Ascending aorta (tissue), 2 donors: ENCODE measurements around the gene ZNF467. TPM values are rescaled to one million over a fixed set of nuclear protein-coding genes. Genes with fewer than 3 reads are reported as not detected.

ENCODE experiments used
- DNase-seq, 2 donors: peaks; one replicate each; pipeline ENCODE4 v3.0.0-alpha.2; 2019; ENCODE audit warnings: low spot score in 2 of 2
- H3K27ac ChIP-seq, 2 donors: fragments of 200-600 bp; sonication (generic); one replicate each; pipeline ENCODE4 v1.5.1; 2016 to 2017; ENCODE audit warnings: mild to moderate bottlenecking in 1 of 2
- H3K27me3 ChIP-seq: fragments of 200-600 bp; sonication (generic); one replicate; pipeline ENCODE4 v1.5.1; 2017
- H3K36me3 ChIP-seq, 2 donors: fragments of 200-600 bp; sonication (generic); one replicate each; pipeline ENCODE4 v1.5.1; 2016
- H3K4me1 ChIP-seq, 2 donors: fragments of 200-600 bp; sonication (generic); one replicate each; pipeline ENCODE4 v1.5.1; 2016 to 2017; ENCODE audit warnings: mild to moderate bottlenecking in 1 of 2
- H3K4me3 ChIP-seq, 2 donors: fragments of 200-600 bp; sonication (generic); one replicate each; pipeline ENCODE4 v1.5.1; 2016 to 2017; ENCODE audit warnings: mild to moderate bottlenecking in 1 of 2
- H3K9me3 ChIP-seq, 2 donors: fragments of 200-600 bp; sonication (generic); one replicate each; pipeline ENCODE4 v1.5.1; 2016
- intact Hi-C: fragments of 100-400 bp; cut with DNase I; formaldehyde crosslinking; loops from one replicate; pipeline ENCODE4 v1.15.1; 2023
- total RNA-seq: library from RNA; depleted of rRNA; stranded (reverse); fragments of >200 nt; gene quantifications from one replicate; pipeline ENCODE4 v1.1.0, GENCODE V29; 2016
- TF ChIP-seq, protein P1 (sequence below), 3 experiments: fragments of 200-600 bp in 2 of 3; fragments of 450-650 bp in 1 of 3; sonication (generic) in 2 of 3; IDR thresholded peaks; one replicate each; pipeline ENCODE4 v1.5.1; 2016 to 2019; ENCODE audit warnings: antibody characterized with exemption in 3 of 3, mild to moderate bottlenecking in 1 of 3, moderate library complexity in 1 of 3

ZNF467 gene
- total RNA-seq, 1 donor from 2014 or later: 42.3 TPM

DNA sequence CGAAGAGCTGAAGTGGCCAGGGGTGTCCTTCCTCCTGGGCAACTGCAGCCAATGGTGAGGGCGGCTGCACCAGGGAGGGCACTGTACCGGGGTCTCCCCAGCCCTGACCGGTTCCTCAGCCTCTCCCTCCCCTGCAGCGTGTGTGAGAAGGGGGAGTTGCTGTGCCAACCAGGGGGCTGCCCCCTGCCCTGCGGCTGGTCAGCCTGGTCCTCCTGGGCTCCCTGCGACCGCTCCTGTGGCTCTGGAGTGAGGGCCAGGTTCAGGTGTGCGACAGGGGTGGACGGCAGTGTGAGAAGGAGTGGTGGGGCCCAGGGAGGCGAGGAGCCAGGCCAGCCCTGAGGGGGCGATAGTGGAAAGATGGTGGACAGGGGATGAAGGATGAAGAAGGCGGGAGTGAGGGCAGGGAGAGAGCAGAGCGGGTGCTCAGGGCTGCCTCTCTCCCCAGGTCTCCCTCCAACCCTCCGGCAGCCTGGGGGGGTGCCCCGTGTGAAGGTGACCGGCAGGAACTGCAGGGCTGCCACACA lies 30.2 kb upstream of the ZNF467 start:
- no peaks in the 10 kb centered on the region for H3K9me3 ChIP-seq
- H3K4me1 ChIP-seq: no peaks in the 10 kb centered on the region
- H3K27me3 ChIP-seq: no peaks in the 10 kb centered on the region
- no peaks in the 10 kb centered on the region for H3K36me3 ChIP-seq
- intact Hi-C loops: no loop called here
- TF ChIP-seq, protein P1, sequence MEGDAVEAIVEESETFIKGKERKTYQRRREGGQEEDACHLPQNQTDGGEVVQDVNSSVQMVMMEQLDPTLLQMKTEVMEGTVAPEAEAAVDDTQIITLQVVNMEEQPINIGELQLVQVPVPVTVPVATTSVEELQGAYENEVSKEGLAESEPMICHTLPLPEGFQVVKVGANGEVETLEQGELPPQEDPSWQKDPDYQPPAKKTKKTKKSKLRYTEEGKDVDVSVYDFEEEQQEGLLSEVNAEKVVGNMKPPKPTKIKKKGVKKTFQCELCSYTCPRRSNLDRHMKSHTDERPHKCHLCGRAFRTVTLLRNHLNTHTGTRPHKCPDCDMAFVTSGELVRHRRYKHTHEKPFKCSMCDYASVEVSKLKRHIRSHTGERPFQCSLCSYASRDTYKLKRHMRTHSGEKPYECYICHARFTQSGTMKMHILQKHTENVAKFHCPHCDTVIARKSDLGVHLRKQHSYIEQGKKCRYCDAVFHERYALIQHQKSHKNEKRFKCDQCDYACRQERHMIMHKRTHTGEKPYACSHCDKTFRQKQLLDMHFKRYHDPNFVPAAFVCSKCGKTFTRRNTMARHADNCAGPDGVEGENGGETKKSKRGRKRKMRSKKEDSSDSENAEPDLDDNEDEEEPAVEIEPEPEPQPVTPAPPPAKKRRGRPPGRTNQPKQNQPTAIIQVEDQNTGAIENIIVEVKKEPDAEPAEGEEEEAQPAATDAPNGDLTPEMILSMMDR (IDR thresholded peaks at IDR 0.05): no peak
- DNase-seq: no peak
- no peak overlapping the region for H3K27ac ChIP-seq
- no peak overlapping the region for H3K4me3 ChIP-seq

DNA sequence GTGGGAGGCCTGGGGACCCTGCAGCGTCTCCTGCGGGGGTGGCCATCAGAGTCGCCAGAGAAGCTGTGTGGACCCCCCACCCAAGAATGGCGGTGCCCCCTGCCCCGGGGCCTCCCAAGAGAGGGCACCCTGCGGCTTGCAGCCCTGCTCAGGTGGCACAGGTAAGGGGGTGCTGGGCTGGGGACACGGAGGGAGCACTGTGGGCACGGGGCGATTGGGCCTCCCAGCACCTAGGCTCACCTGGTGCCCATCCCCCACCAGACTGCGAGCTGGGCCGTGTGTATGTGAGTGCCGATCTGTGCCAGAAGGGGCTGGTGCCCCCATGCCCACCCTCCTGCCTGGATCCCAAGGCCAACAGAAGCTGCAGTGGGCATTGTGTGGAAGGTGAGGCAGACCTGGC lies 29.6 kb upstream of the ZNF467 start:
- no peaks in the 10 kb centered on the region for H3K9me3 ChIP-seq
- no peak overlapping the region for H3K27ac ChIP-seq
- H3K4me1 ChIP-seq: no peaks in the 10 kb centered on the region
- H3K36me3 ChIP-seq: no peaks in the 10 kb centered on the region
- TF ChIP-seq, protein P1 (IDR thresholded peaks at IDR 0.05): no peak
- intact Hi-C loops: no loop called here
- DNase-seq: no peak
- no peak overlapping the region for H3K4me3 ChIP-seq
- H3K27me3 ChIP-seq: no peaks in the 10 kb centered on the region

DNA sequence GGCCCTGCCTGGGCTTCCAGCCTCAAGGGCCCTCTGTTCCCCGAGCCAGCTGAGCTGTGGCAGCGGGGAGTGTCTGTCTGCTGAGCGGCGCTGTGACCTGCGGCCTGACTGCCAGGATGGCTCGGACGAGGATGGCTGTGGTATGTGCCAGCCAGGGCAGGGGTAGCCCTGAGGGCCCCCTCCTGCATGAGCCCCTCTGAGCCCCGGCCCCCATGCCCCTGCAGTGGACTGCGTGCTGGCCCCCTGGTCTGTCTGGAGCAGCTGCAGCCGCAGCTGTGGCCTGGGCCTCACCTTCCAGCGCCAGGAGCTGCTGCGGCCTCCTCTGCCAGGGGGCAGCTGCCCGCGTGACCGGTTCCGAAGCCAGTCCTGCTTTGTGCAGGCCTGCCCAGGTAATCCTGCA lies 28.4 kb upstream of the ZNF467 start:
- Histone ChIP-seq H3K4me1 (no peaks in the 10 kb centered on the region), H3K4me3 (no peak overlapping the region), H3K36me3 (no peaks in the 10 kb centered on the region), H3K27me3 (no peaks in the 10 kb centered on the region), H3K9me3 (no peaks in the 10 kb centered on the region), H3K27ac (no peak overlapping the region)
- TF ChIP-seq, protein P1 (IDR thresholded peaks at IDR 0.05): no peak
- DNase-seq: no peak
- intact Hi-C loops: no loop called here

DNA sequence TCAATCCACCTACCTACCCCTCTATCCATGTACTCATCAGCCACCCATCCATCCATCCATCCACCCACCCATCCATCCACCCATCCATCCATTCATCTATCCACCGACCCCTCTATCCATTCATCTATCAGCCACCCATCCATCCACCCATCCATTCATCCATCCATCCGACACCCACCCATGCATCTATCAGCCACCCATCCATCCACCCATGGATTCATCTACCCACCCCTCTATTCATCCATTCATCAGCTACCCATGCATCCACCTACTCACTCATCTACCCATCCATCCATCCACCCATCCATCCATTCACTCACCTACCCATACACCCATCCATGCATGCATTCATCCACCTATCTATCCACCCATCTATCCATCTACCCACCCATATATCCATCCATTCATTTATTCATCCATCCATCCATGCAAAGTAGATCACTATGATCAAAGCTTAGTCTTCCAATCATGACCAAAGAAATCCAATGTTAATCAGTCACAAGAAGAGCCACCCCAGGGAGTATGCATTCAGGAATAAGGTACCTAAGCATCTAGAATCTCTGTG lies 27.7 kb upstream of the ZNF467 start:
- no peak for DNase-seq

DNA sequence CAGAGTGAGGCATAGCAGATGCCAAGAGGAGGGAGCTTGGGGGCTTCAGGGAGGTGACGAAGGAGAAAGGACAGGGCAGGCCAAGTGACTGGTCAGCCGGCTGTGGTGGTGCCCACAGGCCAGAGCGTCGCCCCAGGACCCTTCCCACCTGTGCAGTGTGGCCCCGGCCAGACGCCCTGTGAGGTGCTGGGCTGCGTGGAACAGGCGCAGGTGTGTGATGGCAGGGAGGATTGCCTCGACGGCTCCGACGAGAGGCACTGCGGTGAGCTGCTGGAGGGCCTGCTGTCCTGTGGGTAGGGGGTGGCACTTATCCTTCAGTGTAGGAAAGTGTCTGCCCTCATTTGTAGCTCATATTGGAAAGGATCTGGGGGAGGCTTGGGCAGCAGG lies 26.8 kb upstream of the ZNF467 start:
- Histone ChIP-seq H3K36me3 (no peaks in the 10 kb centered on the region), H3K9me3 (no peaks in the 10 kb centered on the region), H3K4me1 (no peaks in the 10 kb centered on the region), H3K27ac (no peak overlapping the region), H3K27me3 (no peaks in the 10 kb centered on the region), H3K4me3 (no peak overlapping the region)
- no peak for DNase-seq
- intact Hi-C loops: no loop called here
- TF ChIP-seq, protein P1 (IDR thresholded peaks at IDR 0.05): no peak

More for the DNA sequence above, 27.7 kb upstream of the ZNF467 start:
- H3K36me3 ChIP-seq: no peaks in the 10 kb centered on the region
- TF ChIP-seq, protein P1 (IDR thresholded peaks at IDR 0.05): no peak
- no peaks in the 10 kb centered on the region for H3K9me3 ChIP-seq
- H3K27ac ChIP-seq: no peak overlapping the region
- intact Hi-C loops: no loop called here
- no peaks in the 10 kb centered on the region for H3K27me3 ChIP-seq
- H3K4me1 ChIP-seq: no peaks in the 10 kb centered on the region
- no peak overlapping the region for H3K4me3 ChIP-seq
